HEK293 (cell line): ENCODE measurements around the gene PCSK6.

ENCODE experiments used
- CTCF ChIP-seq: fragments of 450-650 bp; formaldehyde crosslinking; IDR thresholded peaks from 2 replicates; pipeline ENCODE4 v1.5.1; 2016; ENCODE audit warnings: missing biosample characterization, missing genetic modification characterization
- KLF8 ChIP-seq: fragments of 450-650 bp; formaldehyde crosslinking; IDR thresholded peaks from 2 replicates; pipeline ENCODE4 v1.5.1; 2016; ENCODE audit warnings: missing biosample characterization, missing genetic modification characterization
- REST ChIP-seq: fragments of 450-650 bp; formaldehyde crosslinking; IDR thresholded peaks from 2 replicates; pipeline ENCODE4 v1.5.1; 2016; ENCODE audit warnings: missing biosample characterization, missing genetic modification characterization
- ZNF146 ChIP-seq: fragments of 450-650 bp; formaldehyde crosslinking; IDR thresholded peaks from 2 replicates; pipeline ENCODE4 v1.5.1; 2016; ENCODE audit warnings: missing biosample characterization, missing genetic modification characterization
- ZNF174 ChIP-seq: fragments of 450-650 bp; formaldehyde crosslinking; IDR thresholded peaks from 2 replicates; pipeline ENCODE4 v1.5.0; 2017; ENCODE audit warnings: missing biosample characterization, mild to moderate bottlenecking, missing genetic modification characterization
- ZNF792 ChIP-seq: fragments of 450-650 bp; formaldehyde crosslinking; IDR thresholded peaks from 2 replicates; pipeline ENCODE4 v1.5.1; 2016; ENCODE audit warnings: missing biosample characterization, missing genetic modification characterization

- TF ChIP-seq ZNF174 (tag by site-specific recombination) (no peak), KLF8 (no peak), CTCF (tag by site-specific recombination) (no peak), ZNF146 (tag by site-specific recombination) (no peak), REST (tag by site-specific recombination) (no peak), ZNF792 (tag by site-specific recombination) (no peak)
These were observed 126.4 kb downstream of the PCSK6 start for GRCh38 chr15:101362986-101363566.
